NCI-H2107 treated with DMSO at 0.1 percent for 48 hours (cell line): ENCODE measurements around the gene CCDC126.
"Not testable (repeated sequence)": the region's sequence is repeated elsewhere in the genome, so short reads cannot be mapped to it uniquely, and the experiment has no call there.

Source experiments
- DNase-seq: peaks from one replicate; lab custom pipeline; 2025; ENCODE audit not compliant: unreplicated experiment; lab: John Stamatoyannopoulos, UW

Gene CCDC126

GRCh38 chr7:23622506-23622925 is 25.3 kb downstream of the CCDC126 start:
- no peak for DNase-seq

- no peak for DNase-seq
These were observed 31.2 kb downstream of the CCDC126 start for GRCh38 chr7:23628370-23628769.

- no peak for DNase-seq
These were observed 36.2 kb downstream of the CCDC126 start for GRCh38 chr7:23633417-23633816.

- DNase-seq = no peak
These were observed 48.6 kb downstream of the CCDC126 start for GRCh38 chr7:23645822-23646221.

GRCh38 chr7:23653942-23654341 is 56.8 kb downstream of the CCDC126 start:
- no peak for DNase-seq

GRCh38 chr7:23654508-23654907 is 57.3 kb downstream of the CCDC126 start:
- no peak for DNase-seq

- no peak for DNase-seq
These were observed 58.3 kb downstream of the CCDC126 start for GRCh38 chr7:23655433-23655832.

GRCh38 chr7:23658831-23659427 is 61.7 kb downstream of the CCDC126 start:
- DNase-seq = no peak

GRCh38 chr7:23661385-23661784 is 64.2 kb downstream of the CCDC126 start:
- DNase-seq = no peak

GRCh38 chr7:23662124-23662983 is 65.2 kb downstream of the CCDC126 start:
- no peak for DNase-seq

GRCh38 chr7:23662984-23663313 is 65.8 kb downstream of the CCDC126 start:
- DNase-seq = no peak

GRCh38 chr7:23664122-23664521 is 66.9 kb downstream of the CCDC126 start:
- DNase-seq = no peak

GRCh38 chr7:23672033-23672432 is 74.9 kb downstream of the CCDC126 start:
- DNase-seq = no peak

- DNase-seq = peak; percentile 44
These were observed 82.8 kb downstream of the CCDC126 start, which contains the start of gene FAM221A for GRCh38 chr7:23679898-23680413. Gene FAM221A, plus strand, starts transcription at chr7:23680199. Its CDS starts 20 bp downstream, at chr7:23680219.

- no peak for DNase-seq
These were observed 83.5 kb downstream of the CCDC126 start for GRCh38 chr7:23680414-23681405.

- DNase-seq = not testable (repeated sequence)
These were observed 86.9 kb downstream of the CCDC126 start for GRCh38 chr7:23684041-23684440.

GRCh38 chr7:23685731-23686130 is 88.5 kb downstream of the CCDC126 start:
- no peak for DNase-seq

- DNase-seq = no peak
These were observed 89.8 kb downstream of the CCDC126 start for GRCh38 chr7:23687011-23687410.

- DNase-seq = no peak
These were observed 92.0 kb downstream of the CCDC126 start for GRCh38 chr7:23689165-23689564.

- DNase-seq = no peak
These were observed 94.1 kb downstream of the CCDC126 start for GRCh38 chr7:23691320-23691719.

- no peak for DNase-seq
These were observed 96.0 kb downstream of the CCDC126 start for GRCh38 chr7:23693224-23693623.
